GM12892 (cell line): ENCODE results near the gene ATP11A.

Experiments used
- POLR2A ChIP-seq: IDR thresholded peaks from 2 replicates; pipeline ENCODE4 v1.6.1; 2011; ENCODE audit warnings: low read depth, low read length, control low read depth
- POLR2AphosphoS5 ChIP-seq: IDR thresholded peaks from 2 replicates; pipeline ENCODE4 v1.6.1; 2011; ENCODE audit warnings: low read depth, low read length, control low read depth
- TAF1 ChIP-seq: IDR thresholded peaks from 2 replicates; pipeline ENCODE4 v1.6.1; 2011; ENCODE audit warnings: low read depth, mild to moderate bottlenecking, control low read depth, low read length, borderline replicate concordance

GRCh38 chr13:112900691-112901091, 210.9 kb downstream of the ATP11A start:
- TF ChIP-seq POLR2A: no peak
- TF ChIP-seq POLR2AphosphoS5: no peak
- no peak for TF ChIP-seq TAF1
